Testis (tissue), 3 donors: ENCODE measurements around the gene APBA1. TPM values are rescaled to one million over a fixed set of nuclear protein-coding genes. Genes with fewer than 3 reads are reported as not detected.

ENCODE experiments used
- DNase-seq: peaks from one replicate; pipeline ENCODE4 v3.0.0-alpha.2; 2019
- H3K27ac ChIP-seq, 2 donors: fragments of 200-600 bp; sonication (generic); one replicate each; pipeline ENCODE4 v1.5.1; 2019
- H3K27me3 ChIP-seq: fragments of 200-600 bp; sonication (generic); one replicate; pipeline ENCODE4 v1.5.1; 2019
- H3K36me3 ChIP-seq: fragments of 200-600 bp; sonication (generic); one replicate; pipeline ENCODE4 v1.5.1; 2017; ENCODE audit warnings: low read depth; ENCODE audit errors: missing control alignments
- H3K4me1 ChIP-seq: fragments of 200-600 bp; sonication (generic); one replicate; pipeline ENCODE4 v1.5.1; 2019
- H3K4me3 ChIP-seq, 2 donors: fragments of 200-600 bp; sonication (generic); one replicate each; pipeline ENCODE4 v1.5.1; 2017 to 2019
- H3K9me3 ChIP-seq: fragments of 200-600 bp; sonication (generic); one replicate; pipeline ENCODE4 v1.5.1; 2017
- CTCF ChIP-seq, 3 experiments: fragments of 450-650 bp in 2 of 3; fragments of 200-600 bp in 1 of 3; sonication (generic) in 1 of 3; IDR thresholded peaks; one replicate each; pipeline ENCODE4 v1.5.1; 2016 to 2019; ENCODE audit warnings: antibody characterized with exemption in 3 of 3, mild to moderate bottlenecking in 2 of 3, moderate library complexity in 1 of 3
- POLR2A ChIP-seq: fragments of 450-650 bp; IDR thresholded peaks from one replicate; pipeline ENCODE4 v1.6.1; 2017; ENCODE audit warnings: antibody characterized with exemption, mild to moderate bottlenecking, moderate library complexity
- WGBS, 2 donors: methylation state at CpG; one replicate each; pipeline ENCODE4 v1.1.5; 2018; 5-methylcytosine and 5-hydroxymethylcytosine counted together
- intact Hi-C: fragments of 100-400 bp; cut with DNase I; formaldehyde crosslinking; loops from one replicate; pipeline ENCODE4 v1.15.1; 2023; ENCODE audit warnings: low total_unique reads
- polyA plus RNA-seq: library from polyadenylated mRNA; stranded (reverse); fragments of 350-450 nt; fragmentation: Illumina TruSeq; extraction: RNeasy Lipid Tissue Mini Kit (QIAGEN cat#74804); gene quantifications from one replicate; pipeline ENCODE4 v1.2.3, GENCODE V29; 2014; ENCODE audit warnings: low read depth, low replicate concordance; ENCODE audit not compliant: insufficient read depth
- total RNA-seq, 2 donors: library from RNA; depleted of rRNA; stranded (reverse); fragments of >200 nt; gene quantifications; one replicate each; pipeline ENCODE4 v1.2.3, GENCODE V29; 2016

Gene APBA1
- total and polyA plus RNA-seq, 3 donors from 2014 or later: 7.7 to 11.9 (median 9.4) TPM

- Histone ChIP-seq H3K9me3 (no peaks in the 10 kb centered on the region), H3K27me3 (no peaks in the 10 kb centered on the region), H3K36me3 (no peaks in the 10 kb centered on the region), H3K4me1 (no peaks in the 10 kb centered on the region), H3K27ac (no peak overlapping the region), H3K4me3 (no peak overlapping the region)
- DNase-seq: no peak
- TF ChIP-seq POLR2A: no peak
- TF ChIP-seq CTCF (IDR thresholded peaks at IDR 0.05): no peak
- WGBS, 2 donors: 90 to 93% methylated on average over 3 of the region's 3 CpGs
- intact Hi-C loops: no loop called here
These were observed 42.9 kb upstream of the APBA1 start for GRCh38 chr9:69715096-69715495.

DNA sequence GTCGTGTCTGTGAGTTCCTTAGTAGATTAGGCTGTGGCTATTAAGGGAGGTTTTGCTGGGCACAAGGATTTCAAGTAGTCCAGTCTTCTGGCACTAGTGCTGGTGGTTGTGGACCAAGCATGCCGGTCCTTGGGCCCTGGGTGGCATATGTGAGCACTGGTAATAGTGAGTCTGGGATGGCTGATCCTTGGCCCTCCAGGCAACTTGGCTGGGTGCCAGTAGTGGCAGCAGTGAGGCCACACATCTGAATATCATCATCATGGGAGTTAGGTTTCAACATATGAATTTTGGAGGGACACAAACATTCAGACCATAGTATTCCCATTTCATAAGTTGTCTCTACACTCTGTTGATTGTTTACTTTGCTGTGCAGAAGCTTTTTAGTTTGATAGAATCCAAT, 25.3 kb upstream of the APBA1 start:
- no peak overlapping the region for H3K4me3 ChIP-seq
- H3K27me3 ChIP-seq: no peaks in the 10 kb centered on the region
- no peak for DNase-seq
- intact Hi-C loops: no loop called here
- H3K36me3 ChIP-seq: no peaks in the 10 kb centered on the region
- no peaks in the 10 kb centered on the region for H3K4me1 ChIP-seq
- TF ChIP-seq POLR2A (no peak), CTCF (IDR thresholded peaks at IDR 0.05) (no peak)
- no peak overlapping the region for H3K27ac ChIP-seq
- H3K9me3 ChIP-seq: no peaks in the 10 kb centered on the region
- WGBS, 2 donors: 88 to 96% methylated on average over 2 of the region's 2 CpGs

- WGBS, 2 donors: 85 to 94% methylated on average over 2 of the region's 2 CpGs
- intact Hi-C loops: no loop called here
These were observed 24.6 kb upstream of the APBA1 start for GRCh38 chr9:69696802-69697201.

GRCh38 chr9:69689991-69690538, 17.9 kb upstream of the APBA1 start:
- H3K27me3 ChIP-seq: no peaks in the 10 kb centered on the region
- intact Hi-C loops: no loop called here
- H3K36me3 ChIP-seq: no peaks in the 10 kb centered on the region
- H3K27ac ChIP-seq: no peak overlapping the region
- DNase-seq: no peak
- H3K4me1 ChIP-seq: no peaks in the 10 kb centered on the region
- no peak overlapping the region for H3K4me3 ChIP-seq
- no peaks in the 10 kb centered on the region for H3K9me3 ChIP-seq
- 67 to 81% methylated on average over 2 of the region's 2 CpGs for WGBS, 2 donors
- no peak for TF ChIP-seq POLR2A
- no peak for TF ChIP-seq CTCF (IDR thresholded peaks at IDR 0.05)

More at GRCh38 chr9:69696802-69697201, 24.6 kb upstream of the APBA1 start:
- Histone ChIP-seq H3K9me3 (no peaks in the 10 kb centered on the region), H3K27ac (no peak overlapping the region), H3K36me3 (no peaks in the 10 kb centered on the region), H3K4me3 (no peak overlapping the region), H3K27me3 (no peaks in the 10 kb centered on the region), H3K4me1 (no peaks in the 10 kb centered on the region)
- DNase-seq: no peak
- TF ChIP-seq CTCF (IDR thresholded peaks at IDR 0.05): no peak
- no peak for TF ChIP-seq POLR2A

- Histone ChIP-seq H3K4me3 (no peak overlapping the region), H3K36me3 (no peaks in the 10 kb centered on the region), H3K4me1 (no peaks in the 10 kb centered on the region), H3K27me3 (no peaks in the 10 kb centered on the region), H3K9me3 (no peaks in the 10 kb centered on the region), H3K27ac (no peak overlapping the region)
- TF ChIP-seq POLR2A (no peak), CTCF (IDR thresholded peaks at IDR 0.05) (no peak)
- intact Hi-C loops: no loop called here
- no peak for DNase-seq
- WGBS, 2 donors: 85 to 88% methylated on average over 5 of the region's 5 CpGs
These were observed 11.8 kb upstream of the APBA1 start for GRCh38 chr9:69683927-69684326.
